ENCODE measurements around the gene RFX2.
A peak's percentile ranks its signal among the peaks of the same experiment; 100 is the strongest.

The RFX2 gene

GRCh38 chr19:6059988-6060599 is 50.2 kb downstream of the RFX2 start:
- no peak for DNase-seq (ENCODE audit: low spot score)

DNA sequence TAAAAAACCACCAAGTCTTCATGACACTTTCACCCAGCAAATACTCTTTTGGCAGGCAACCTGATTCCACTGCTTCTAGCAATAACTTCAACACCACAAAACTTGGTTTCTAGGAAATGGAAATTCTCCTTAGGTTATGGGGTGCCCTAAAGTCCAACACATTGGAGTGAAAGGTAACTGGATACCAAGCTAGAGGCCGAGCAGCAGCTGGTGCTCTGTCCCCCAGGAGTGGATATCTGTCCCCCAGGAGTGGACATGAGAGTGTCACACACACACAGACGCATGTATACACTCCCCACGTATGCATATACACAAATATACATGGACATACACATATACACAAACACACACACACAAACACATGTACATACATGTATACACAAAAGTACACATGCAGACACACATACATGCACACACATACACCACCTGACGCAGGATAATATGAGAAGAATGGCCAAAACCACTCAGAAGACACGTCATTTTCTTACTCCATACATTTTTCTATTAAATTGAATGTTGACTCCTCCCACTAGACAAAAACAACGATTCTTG is 50.8 kb downstream of the RFX2 start:
- DNase-seq (ENCODE audit: low spot score) = no peak

- no peak for DNase-seq (ENCODE audit: low spot score)
These were observed 51.6 kb downstream of the RFX2 start for GRCh38 chr19:6058518-6059201.

- no peak for DNase-seq (ENCODE audit: low spot score)
These were observed 52.4 kb downstream of the RFX2 start for GRCh38 chr19:6057651-6058517.

DNA sequence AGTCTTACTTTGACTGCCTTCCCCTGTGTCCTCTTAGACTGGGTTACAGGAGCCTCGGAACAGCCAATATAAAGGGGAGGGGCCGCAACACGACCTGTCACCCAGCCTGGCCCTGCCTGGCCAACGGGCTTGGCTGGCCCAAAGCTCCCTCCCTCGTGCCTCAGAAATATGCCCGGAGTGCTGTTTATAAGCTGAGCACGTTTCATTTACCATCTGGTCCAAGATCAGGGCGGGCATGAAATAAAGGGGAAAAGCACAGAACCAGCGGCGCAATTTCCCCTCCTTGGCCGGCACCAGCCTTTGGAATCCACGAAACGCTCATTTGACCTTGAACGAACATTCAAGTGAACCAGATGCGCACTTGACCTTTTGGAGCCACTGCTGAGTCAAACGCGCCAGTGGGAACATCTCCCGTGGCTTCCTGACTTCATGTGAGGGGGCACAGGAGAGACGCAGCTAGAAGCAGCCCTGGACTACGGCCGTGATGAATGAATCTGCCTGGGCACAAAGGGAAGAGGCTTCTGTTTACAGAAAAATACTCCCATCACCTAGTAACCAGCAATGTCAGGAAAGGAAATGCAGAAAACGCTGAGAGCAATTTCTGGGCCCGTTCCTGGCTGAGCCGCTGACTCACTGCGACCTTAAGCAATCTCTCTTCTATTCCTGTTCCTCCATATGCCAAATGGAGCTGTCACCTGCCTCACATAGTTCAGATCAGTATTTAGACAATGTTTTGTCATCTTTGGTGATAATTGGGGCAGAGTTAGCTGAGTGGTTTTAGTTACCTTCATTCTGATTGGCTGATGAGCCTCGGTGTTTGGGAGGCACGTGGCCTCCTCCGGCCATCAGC is 53.3 kb downstream of the RFX2 start:
- no peak for DNase-seq (ENCODE audit: low spot score)

- no peak for DNase-seq (ENCODE audit: low spot score)
These were observed 54.0 kb downstream of the RFX2 start for GRCh38 chr19:6056282-6056741.

- DNase-seq (ENCODE audit: low spot score) = no peak
These were observed 55.1 kb downstream of the RFX2 start for GRCh38 chr19:6055013-6055795.

GRCh38 chr19:6048793-6049405 is 61.4 kb downstream of the RFX2 start:
- DNase-seq (ENCODE audit: low spot score) = peak; percentile 80

DNA sequence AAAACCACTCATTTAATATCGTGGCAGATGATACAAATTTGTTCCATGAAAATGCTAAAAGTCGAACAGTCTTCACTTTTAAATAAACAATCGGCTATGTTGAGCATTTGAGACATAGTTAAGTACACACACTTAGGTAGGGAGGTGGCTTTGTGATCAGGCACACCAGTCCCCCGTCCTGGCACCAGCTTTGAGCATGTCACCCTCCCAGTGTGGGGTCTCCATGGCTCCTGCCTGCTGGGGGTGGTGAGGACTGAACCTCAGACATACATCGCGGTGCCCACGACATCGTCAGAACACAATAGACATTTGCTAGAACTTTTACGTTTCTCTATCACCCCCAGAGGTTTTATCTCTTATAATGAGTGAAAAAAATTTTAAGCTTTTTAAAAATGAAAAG is 62.0 kb downstream of the RFX2 start:
- no peak for DNase-seq (ENCODE audit: low spot score)

DNA sequence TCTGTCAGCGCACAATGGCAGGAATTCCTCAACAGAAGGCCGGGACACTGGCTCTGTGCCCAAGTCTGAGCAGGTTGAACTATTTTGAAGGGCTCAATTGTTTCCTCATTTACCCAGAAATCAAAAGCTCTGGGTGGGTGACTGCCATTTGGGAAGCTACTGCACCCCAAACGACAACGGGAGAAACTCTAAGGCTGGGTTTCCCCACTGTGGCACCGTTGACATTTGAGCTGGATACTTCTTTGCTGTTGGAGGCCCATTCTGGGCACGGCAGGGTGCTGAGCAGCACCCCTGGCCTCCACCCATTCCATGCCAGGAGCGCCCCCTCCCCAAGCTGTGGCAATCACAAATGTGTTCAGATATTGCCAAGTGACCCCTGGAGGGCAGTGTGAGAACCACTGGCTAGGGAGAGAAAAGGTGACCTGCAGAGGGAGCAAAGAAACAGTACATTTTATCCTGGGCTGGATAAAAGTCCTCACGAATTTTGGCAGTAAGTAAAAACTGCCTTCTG is 62.5 kb downstream of the RFX2 start:
- no peak for DNase-seq (ENCODE audit: low spot score)

- no peak for DNase-seq (ENCODE audit: low spot score)
These were observed 63.0 kb downstream of the RFX2 start for GRCh38 chr19:6047256-6047655.

GRCh38 chr19:6045108-6045507 is 65.2 kb downstream of the RFX2 start:
- no peak for DNase-seq (ENCODE audit: low spot score)

- no peak for DNase-seq (ENCODE audit: low spot score)
These were observed 66.1 kb downstream of the RFX2 start for GRCh38 chr19:6044056-6044805.

DNA sequence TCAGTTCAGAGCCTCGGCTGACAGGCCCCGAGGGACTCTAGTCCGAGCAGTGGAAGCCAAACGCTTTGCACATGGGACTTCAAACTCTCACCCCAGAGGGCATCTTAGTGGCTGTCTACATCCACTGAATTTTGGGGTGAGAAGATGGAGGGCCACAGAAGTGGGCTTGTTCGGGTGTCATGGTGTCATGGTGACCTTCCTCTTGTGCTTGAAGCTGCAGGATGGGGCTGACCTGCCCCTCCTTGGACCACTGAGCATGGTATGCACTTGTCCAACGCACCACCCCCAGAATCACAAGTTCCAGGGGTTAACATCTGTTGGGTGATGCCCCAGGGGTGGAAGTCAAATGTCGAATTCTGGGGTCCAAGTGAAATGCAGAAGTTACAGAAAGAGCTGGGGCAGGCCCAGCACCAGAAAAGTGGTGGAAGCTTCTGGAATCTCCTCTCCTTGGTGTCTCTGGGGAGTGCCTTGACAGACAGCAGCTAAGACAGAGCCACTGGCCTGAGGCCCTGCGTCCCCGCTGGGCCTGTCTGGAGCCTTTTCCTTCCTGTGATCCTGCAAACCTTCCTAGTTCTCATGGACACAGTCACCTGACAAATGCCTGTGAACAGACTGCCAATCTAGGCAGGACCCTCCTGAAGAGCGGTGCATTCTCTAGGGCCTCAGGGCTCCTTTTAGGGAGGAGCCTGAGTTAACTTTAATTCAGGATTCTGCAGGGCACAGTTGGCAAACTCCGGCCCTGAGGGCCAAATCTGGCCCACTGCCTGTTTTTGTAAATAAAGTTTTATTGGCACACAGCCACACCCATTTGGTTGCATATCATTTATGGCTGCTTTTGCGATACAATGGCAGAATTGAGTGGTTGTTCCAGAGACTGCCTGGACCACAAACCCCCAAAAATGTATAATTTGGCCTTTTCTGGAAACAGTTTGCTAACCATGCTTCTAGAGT is 67.2 kb downstream of the RFX2 start:
- no peak for DNase-seq (ENCODE audit: low spot score)

GRCh38 chr19:6041991-6042481 is 68.3 kb downstream of the RFX2 start:
- no peak for DNase-seq (ENCODE audit: low spot score)

- no peak for DNase-seq (ENCODE audit: low spot score)
These were observed 69.2 kb downstream of the RFX2 start for GRCh38 chr19:6041071-6041470.

DNA sequence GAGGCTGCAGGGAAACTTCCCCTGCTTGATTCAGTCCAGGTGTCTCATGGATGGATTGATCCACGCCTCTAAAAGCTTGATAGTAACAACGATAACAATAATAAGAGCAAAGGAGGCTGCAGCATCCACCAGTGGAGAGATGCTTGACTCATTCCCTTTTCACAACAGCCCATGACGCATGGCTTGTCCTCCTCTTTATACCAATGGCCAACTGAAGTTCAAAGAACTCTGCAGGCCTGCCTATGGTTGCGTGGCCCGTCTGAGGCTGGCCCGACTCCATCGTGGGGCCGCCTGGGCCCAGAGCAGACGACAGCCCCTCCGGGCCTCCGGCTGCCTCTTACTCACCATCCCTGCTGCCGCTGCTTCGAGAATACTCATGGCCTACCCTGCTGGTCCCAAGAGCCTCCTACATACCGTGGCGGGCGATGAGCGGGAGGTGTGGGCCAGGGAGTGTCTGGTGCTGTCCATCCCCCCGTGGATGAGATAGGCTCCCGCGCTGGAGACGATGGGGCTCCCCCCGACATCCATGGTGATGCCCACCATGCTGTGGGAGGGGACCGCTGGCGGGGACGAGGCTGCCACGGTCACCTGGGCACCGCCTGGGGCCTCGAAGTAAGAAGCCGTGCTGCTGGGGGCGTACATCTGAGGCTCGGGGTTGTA is 70.6 kb downstream of the RFX2 start:
- DNase-seq (ENCODE audit: low spot score) = no peak

Measured in hematopoietic multipotent progenitor cell treated with erythropoietin and hydrocortisone succinate and interleukin-3 and kit ligand, for 15 days (in vitro differentiated cells).